Measurements from ENCODE around the gene ANK2.

- TF ChIP-seq EZH2 (IDR thresholded peaks at IDR 0.05; ENCODE audit: insufficient read depth, low read length): no peak
- TF ChIP-seq, protein P1, sequence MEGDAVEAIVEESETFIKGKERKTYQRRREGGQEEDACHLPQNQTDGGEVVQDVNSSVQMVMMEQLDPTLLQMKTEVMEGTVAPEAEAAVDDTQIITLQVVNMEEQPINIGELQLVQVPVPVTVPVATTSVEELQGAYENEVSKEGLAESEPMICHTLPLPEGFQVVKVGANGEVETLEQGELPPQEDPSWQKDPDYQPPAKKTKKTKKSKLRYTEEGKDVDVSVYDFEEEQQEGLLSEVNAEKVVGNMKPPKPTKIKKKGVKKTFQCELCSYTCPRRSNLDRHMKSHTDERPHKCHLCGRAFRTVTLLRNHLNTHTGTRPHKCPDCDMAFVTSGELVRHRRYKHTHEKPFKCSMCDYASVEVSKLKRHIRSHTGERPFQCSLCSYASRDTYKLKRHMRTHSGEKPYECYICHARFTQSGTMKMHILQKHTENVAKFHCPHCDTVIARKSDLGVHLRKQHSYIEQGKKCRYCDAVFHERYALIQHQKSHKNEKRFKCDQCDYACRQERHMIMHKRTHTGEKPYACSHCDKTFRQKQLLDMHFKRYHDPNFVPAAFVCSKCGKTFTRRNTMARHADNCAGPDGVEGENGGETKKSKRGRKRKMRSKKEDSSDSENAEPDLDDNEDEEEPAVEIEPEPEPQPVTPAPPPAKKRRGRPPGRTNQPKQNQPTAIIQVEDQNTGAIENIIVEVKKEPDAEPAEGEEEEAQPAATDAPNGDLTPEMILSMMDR (IDR thresholded peaks at IDR 0.05; ENCODE audit: insufficient read depth, low read depth, low read length): no peak
Measured at GRCh38 chr4:113311047-113311446, 261.6 kb downstream of the ANK2 start.

All from astrocyte (in vitro differentiated cells and primary cell).